Neutrophil (primary cell): ENCODE results near the gene SNX14.
"Not testable (repeated sequence)": the region's sequence is repeated elsewhere in the genome, so short reads cannot be mapped to it uniquely, and the experiment has no call there.

Experiments
- H3K27ac ChIP-seq: fragments of 200-600 bp; sonication (generic); 2 replicates; pipeline ENCODE4 v1.5.1; 2016; ENCODE audit warnings: mild to moderate bottlenecking, moderate library complexity
- H3K27me3 ChIP-seq: fragments of 200-600 bp; sonication (generic); 2 replicates; pipeline ENCODE4 v1.6.0; 2016; ENCODE audit warnings: mild to moderate bottlenecking
- H3K36me3 ChIP-seq: fragments of 200-600 bp; sonication (generic); 2 replicates; pipeline ENCODE4 v1.5.1; 2017
- H3K4me1 ChIP-seq, 2 experiments: fragments of 200-600 bp in 1 of 2; sonication (generic) in 1 of 2; 1 replicate in 1 of 2; 2 replicates in 1 of 2; pipeline versions ENCODE4 v1.5.1 to v1.6.1; 2013 to 2016; ENCODE audit warnings: low read depth in 1 of 2, low read length in 1 of 2, mild to moderate bottlenecking in 1 of 2, moderate library complexity in 1 of 2; ENCODE audit not compliant: control insufficient read depth in 1 of 2, insufficient read depth in 1 of 2
- H3K4me3 ChIP-seq, 2 experiments: fragments of 200-600 bp in 1 of 2; sonication (generic) in 1 of 2; 1 replicate in 1 of 2; 2 replicates in 1 of 2; pipeline ENCODE4 v1.5.1; 2013 to 2016; ENCODE audit warnings: low read depth in 1 of 2, low read length in 1 of 2, mild to moderate bottlenecking in 1 of 2, moderate library complexity in 1 of 2
- H3K9me3 ChIP-seq: fragments of 200-600 bp; sonication (generic); 2 replicates; pipeline ENCODE4 v1.5.1; 2016
- CTCF ChIP-seq: fragments of 200-600 bp; sonication (generic); IDR thresholded peaks from 2 replicates; pipeline ENCODE4 v1.5.1; 2016; ENCODE audit warnings: antibody characterized with exemption

Gene SNX14

DNA sequence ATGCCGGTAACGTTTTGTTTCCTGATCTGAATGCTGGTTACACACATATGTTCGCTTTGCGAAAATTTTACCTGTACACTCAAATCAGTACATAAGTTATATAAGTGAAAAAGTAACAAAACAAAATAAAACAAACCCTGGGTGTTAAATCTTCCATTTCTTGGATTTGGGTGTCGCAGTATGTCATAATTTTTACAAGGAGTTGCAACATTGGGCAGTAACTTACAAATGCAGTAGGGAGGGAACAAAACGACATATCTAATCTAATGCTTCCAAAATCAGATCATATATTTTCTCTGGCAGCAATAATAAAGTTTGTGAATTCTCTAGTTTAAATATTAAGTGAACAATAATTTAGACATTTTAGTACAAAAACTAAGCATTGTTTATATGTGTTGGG, 25.2 kb downstream of the SNX14 start:
- no peak overlapping the region for H3K27ac ChIP-seq
- H3K4me3 ChIP-seq = no peak overlapping the region
- H3K36me3 ChIP-seq = peaks cover 25% of the 10 kb centered on the region
- H3K27me3 ChIP-seq = no peaks in the 10 kb centered on the region
- no peak for TF ChIP-seq CTCF
- H3K4me1 ChIP-seq = no peaks in the 10 kb centered on the region
- no peaks in the 10 kb centered on the region for H3K9me3 ChIP-seq

DNA sequence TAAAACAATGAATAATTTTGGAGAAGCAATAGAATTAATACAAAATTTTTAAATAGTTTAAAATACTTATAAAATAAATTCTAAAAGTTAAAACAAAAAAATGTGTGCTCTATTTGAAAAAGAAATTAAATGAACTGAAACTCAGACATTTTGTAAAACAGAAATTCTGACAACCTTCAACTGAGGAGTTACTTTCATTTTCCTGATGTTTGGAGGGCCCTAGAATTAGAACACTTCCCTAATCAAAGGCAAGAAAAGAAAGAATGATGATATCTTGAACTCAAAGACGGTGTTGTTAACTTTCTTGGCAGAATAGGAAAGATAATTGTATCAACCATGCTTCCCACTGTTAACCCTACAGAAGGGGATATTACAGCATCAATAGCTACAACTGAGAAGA, 27.9 kb downstream of the SNX14 start:
- Histone ChIP-seq H3K9me3 (no peaks in the 10 kb centered on the region), H3K36me3 (peaks cover 31% of the 10 kb centered on the region), H3K4me3 (no peak overlapping the region), H3K27ac (no peak overlapping the region), H3K4me1 (no peaks in the 10 kb centered on the region), H3K27me3 (no peaks in the 10 kb centered on the region)
- no peak for TF ChIP-seq CTCF

DNA sequence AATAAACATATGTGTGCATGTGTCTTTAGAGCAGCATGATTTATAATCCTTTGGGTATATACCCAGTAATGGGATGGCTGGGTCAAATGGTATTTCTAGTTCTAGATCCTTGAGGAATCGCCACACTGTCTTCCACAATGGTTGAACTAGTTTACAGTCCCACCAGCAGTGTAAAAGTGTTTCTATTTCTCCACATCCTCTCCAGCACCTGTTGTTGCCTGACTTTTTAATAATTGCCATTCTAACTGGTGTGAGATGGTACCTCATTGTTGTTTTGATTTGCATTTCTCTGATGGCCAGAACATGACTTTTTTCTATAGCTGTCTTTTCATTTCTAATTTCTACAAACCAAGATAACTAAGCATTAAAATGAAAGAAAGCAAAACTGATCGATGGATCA, 29.4 kb downstream of the SNX14 start:
- H3K4me3 ChIP-seq, H3K27ac ChIP-seq, H3K4me1 ChIP-seq, H3K27me3 ChIP-seq, H3K9me3 ChIP-seq: not testable (repeated sequence)
- peaks cover 39% of the 10 kb centered on the region for H3K36me3 ChIP-seq

- Histone ChIP-seq H3K27me3 (no peaks in the 10 kb centered on the region), H3K27ac (no peak overlapping the region), H3K36me3 (peaks cover 37% of the 10 kb centered on the region), H3K4me1 (no peaks in the 10 kb centered on the region), H3K9me3 (no peaks in the 10 kb centered on the region), H3K4me3 (no peak overlapping the region)
- TF ChIP-seq CTCF = no peak
Measured at GRCh38 chr6:85561750-85562357, 31.8 kb downstream of the SNX14 start.

DNA sequence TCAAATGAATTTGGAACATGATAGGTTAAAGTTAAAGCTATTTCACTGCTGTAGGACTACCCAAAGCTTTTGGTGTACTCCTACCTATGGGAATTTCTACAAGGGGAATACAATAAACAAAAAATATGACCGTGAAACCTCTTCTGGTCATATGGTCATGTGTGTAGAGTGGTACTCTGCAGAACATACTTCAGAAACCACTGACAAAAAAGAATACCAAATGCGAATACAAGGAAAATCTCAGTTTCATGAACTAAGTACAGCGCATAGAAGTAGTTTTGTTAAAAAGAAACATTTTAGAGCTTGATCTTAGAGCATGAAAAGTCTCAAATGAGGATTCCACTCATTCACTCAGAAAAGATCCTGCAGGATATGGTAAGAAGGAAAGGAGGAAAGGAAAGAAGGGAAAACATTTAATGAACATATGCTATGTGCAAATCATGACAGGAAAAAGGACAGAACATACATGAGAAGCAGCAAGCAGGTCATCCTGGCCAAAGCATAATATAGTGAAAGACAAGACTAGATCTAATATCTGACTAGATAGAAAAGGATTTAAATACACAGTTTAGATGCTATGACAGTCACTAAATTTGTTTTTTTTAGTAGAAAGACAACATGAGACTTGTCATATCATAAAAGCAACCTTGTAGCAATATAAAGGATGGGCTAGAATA, 36.5 kb downstream of the SNX14 start:
- Histone ChIP-seq H3K9me3 (no peaks in the 10 kb centered on the region), H3K4me1 (no peaks in the 10 kb centered on the region), H3K27me3 (no peaks in the 10 kb centered on the region), H3K4me3 (no peak overlapping the region), H3K36me3 (peaks cover 37% of the 10 kb centered on the region), H3K27ac (no peak overlapping the region)
- no peak for TF ChIP-seq CTCF

DNA sequence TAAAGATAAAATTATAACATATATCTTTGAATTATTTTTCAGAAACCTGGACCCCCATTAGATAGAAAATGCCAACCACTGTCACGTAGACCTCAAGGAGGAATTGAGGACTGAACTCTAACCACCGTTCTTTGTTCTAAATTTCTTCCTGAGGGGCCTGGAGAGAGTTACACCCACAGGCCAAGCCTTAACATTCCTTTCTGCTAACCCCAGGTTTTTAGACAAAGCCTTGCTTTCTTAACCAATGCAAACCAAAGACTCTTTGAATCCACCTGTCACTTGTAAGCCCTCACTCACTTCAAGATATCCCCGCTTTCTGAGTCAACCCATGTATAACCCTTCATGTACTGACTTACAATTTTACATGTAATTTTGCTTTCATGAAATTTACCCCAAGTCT, 41.0 kb downstream of the SNX14 start:
- Histone ChIP-seq H3K27ac (no peak overlapping the region), H3K9me3 (no peaks in the 10 kb centered on the region), H3K4me3 (no peak overlapping the region), H3K36me3 (peaks cover 37% of the 10 kb centered on the region), H3K27me3 (no peaks in the 10 kb centered on the region), H3K4me1 (no peaks in the 10 kb centered on the region)
- no peak for TF ChIP-seq CTCF
